Adrenal gland (tissue), 12 donors: ENCODE data around the gene XYLT1. TPM values are rescaled to one million over a fixed set of nuclear protein-coding genes. Genes with fewer than 3 reads are reported as not detected.

ENCODE experiments used
- DNase-seq, 7 donors: peaks; one replicate each; pipeline ENCODE4 v3.0.0-alpha.2; 2019 to 2020
- H3K27ac ChIP-seq, 5 donors: fragments of 200-600 bp; sonication (generic) in 4 of 5; 1 replicate in 3 of 5; 2 replicates in 2 of 5; pipeline versions ENCODE4 v1.5.1 to v1.8.0; 2016 to 2020; ENCODE audit warnings: mild to moderate bottlenecking in 1 of 5
- H3K27me3 ChIP-seq: fragments of 200-600 bp; 2 replicates; pipeline ENCODE4 v1.8.0; 2021
- H3K36me3 ChIP-seq, 2 donors: fragments of 200-600 bp; replicated peaks in 1 of 2; 1 replicate in 1 of 2; 2 replicates in 1 of 2; pipeline versions ENCODE4 v1.5.1 to v1.8.0; 2018 to 2022
- H3K4me1 ChIP-seq, 2 donors: fragments of 200-600 bp; replicated peaks in 1 of 2; 1 replicate in 1 of 2; 2 replicates in 1 of 2; pipeline versions ENCODE4 v1.5.1 to v1.8.0; 2018 to 2021
- H3K4me3 ChIP-seq, 4 donors: fragments of 200-600 bp; sonication (generic) in 3 of 4; one replicate each; pipeline ENCODE4 v1.5.1; 2016 to 2018
- H3K9me3 ChIP-seq, 3 donors: fragments of 200-600 bp; sonication (generic) in 1 of 3; replicated peaks in 1 of 3; 1 replicate in 2 of 3; 2 replicates in 1 of 3; pipeline versions ENCODE4 v1.5.1 to v1.8.0; 2016 to 2021
- CTCF ChIP-seq, 6 experiments: fragments of 450-650 bp in 4 of 6; fragments of 200-600 bp in 2 of 6; sonication (generic) in 1 of 6; IDR thresholded peaks; 1 replicate in 5 of 6; 2 replicates in 1 of 6; pipeline versions ENCODE4 v1.5.1 to v1.8.0; 2016 to 2021; ENCODE audit warnings: antibody characterized with exemption in 6 of 6, mild to moderate bottlenecking in 2 of 6, moderate library complexity in 1 of 6
- POLR2A ChIP-seq, 2 donors: fragments of 450-650 bp; IDR thresholded peaks; one replicate each; pipeline ENCODE4 v1.6.1; 2017; ENCODE audit warnings: antibody characterized with exemption in 2 of 2, mild to moderate bottlenecking in 2 of 2, moderate library complexity in 1 of 2
- WGBS, 4 donors: extraction: QIAGEN DNeasy Blood & Tissue Kit in 2 of 4; methylation state at CpG; one replicate each; pipeline versions ENCODE4 v1.1.5 to v1.1.7; 2013 to 2017; 5-methylcytosine and 5-hydroxymethylcytosine counted together
- intact Hi-C, 2 donors: fragments of 100-400 bp; cut with DNase I; formaldehyde crosslinking; loops; one replicate each; pipeline versions ENCODE4 v1.14.1 to v1.15.0; 2022 to 2023
- polyA plus RNA-seq, 3 donors: library from polyadenylated mRNA; stranded (reverse); fragments of 200-250 nt in 2 of 3; fragments of 350-450 nt in 1 of 3; fragmentation: Illumina TruSeq in 1 of 3; extraction: RNeasy Lipid Tissue Mini Kit (QIAGEN cat#74804) in 1 of 3; gene quantifications; one replicate each; pipeline ENCODE4 v1.2.3, GENCODE V29; 2013 to 2014
- total RNA-seq, 9 donors: library from RNA; depleted of rRNA in 4 of 9; stranded (reverse); fragments of >200 nt in 4 of 9; fragments of 120-200 nt in 1 of 9; fragmentation: NEBNext Ultra II Directional in 1 of 9; extraction: Animal tissue kit (Norgen Biotek cat#: 25700) in 1 of 9; gene quantifications; one replicate each; pipeline versions ENCODE4 v1.1.0 to v1.2.4, GENCODE V29; 2013 to 2023
- donor health status: healthy with polysubstance abuse.
- donor health status: Bipolar disorder and iron deficiency.
- donor health status: DM: yes; HTN: yes; CAD: no.
- donor health status: DM: no; HTN: no; CAD: no.
- donor health status: DM: no; HTN: no; CAD: no.
- donor health status: DM: yes; HTN: yes; CAD: no.

Gene XYLT1
- total and polyA plus RNA-seq, 12 donors, result 1.3 to 67.6 (median 16.8) TPM

DNA sequence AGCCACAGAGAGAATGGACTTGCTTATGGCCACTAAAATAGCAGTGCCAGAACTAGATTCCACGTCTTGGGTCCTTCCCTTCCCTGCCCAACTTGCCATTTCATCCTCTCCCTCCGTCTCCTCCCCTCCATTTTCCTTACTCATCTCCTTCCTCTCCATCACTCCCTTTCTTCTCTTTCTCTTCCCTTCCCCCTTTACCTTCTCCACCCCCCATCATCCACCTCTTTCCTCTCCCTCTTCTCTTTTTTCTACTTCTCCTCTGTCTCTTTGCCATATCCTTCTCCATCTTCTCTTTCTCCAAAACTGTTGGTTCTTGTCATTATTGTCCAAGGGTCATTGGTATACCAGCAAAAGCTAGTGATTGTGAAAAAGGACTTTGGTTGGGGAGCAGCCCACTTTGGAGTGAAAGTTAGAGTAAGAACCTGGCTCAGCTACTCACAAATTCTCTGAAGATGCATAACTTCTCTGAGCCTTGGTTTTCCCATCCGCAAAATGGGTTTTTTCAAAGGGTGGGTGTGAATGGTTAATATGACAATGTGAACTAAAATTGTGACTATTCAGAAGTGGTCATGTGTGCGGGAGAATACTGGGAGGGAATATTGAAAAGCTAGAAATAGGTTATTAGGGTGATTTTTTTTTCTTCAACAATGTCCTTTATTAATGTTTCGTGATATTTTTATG lies 393.8 kb downstream of the XYLT1 start:
- H3K9me3 ChIP-seq, result no peaks in the 10 kb centered on the region
- WGBS, 4 donors, result 88 to 91% (median 90%) methylated on average over 5 of the region's 5 CpGs
- H3K36me3 ChIP-seq, result no peaks in the 10 kb centered on the region
- intact Hi-C loops, result no loop called here
- no peak overlapping the region for H3K4me3 ChIP-seq
- no peaks in the 10 kb centered on the region for H3K27me3 ChIP-seq
- TF ChIP-seq POLR2A (IDR thresholded peaks at IDR 0.05) (no peak), CTCF (IDR thresholded peaks at IDR 0.05) (no peak)
- DNase-seq, result no peak
- no peaks in the 10 kb centered on the region for H3K4me1 ChIP-seq
- H3K27ac ChIP-seq, result no peak overlapping the region

DNA sequence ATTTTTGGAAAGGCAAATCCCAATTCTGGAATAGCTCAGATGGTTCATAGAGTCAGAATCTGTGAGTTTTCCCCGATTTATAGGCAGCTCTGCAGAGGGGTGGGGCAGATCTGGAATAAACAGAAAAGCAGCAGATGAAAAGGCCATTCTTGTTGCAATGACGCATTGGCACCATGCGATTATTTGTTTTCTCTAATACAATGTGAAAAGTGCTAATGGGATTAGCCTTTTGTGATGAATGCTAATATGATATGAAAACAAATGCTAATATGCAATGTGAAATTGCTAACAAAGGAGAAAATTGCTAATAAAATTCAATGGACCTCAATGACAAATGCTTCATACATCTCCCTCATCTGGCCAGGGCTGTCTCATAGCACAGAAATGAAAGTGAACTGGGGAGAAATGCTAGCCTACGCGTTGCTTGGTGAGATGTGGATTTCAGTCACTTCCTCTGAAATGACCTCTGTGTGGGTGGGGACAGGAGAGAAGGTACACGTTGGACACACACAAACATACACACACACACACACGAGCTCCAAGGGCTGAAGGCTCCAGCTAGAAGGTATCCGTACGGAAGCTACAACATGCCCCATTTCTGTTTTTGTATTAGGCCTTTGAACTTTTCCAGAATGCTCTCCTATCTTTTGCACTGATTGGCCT lies 394.5 kb downstream of the XYLT1 start:
- no peak overlapping the region for H3K27ac ChIP-seq
- TF ChIP-seq POLR2A (IDR thresholded peaks at IDR 0.05) (no peak), CTCF (IDR thresholded peaks at IDR 0.05) (no peak)
- no peaks in the 10 kb centered on the region for H3K4me1 ChIP-seq
- no peaks in the 10 kb centered on the region for H3K36me3 ChIP-seq
- WGBS, 4 donors, result 79 to 87% (median 85%) methylated on average over 9 of the region's 9 CpGs
- no peaks in the 10 kb centered on the region for H3K27me3 ChIP-seq
- no peak for DNase-seq
- H3K9me3 ChIP-seq, result no peaks in the 10 kb centered on the region
- intact Hi-C loops, result no loop called here
- H3K4me3 ChIP-seq, result no peak overlapping the region

DNA sequence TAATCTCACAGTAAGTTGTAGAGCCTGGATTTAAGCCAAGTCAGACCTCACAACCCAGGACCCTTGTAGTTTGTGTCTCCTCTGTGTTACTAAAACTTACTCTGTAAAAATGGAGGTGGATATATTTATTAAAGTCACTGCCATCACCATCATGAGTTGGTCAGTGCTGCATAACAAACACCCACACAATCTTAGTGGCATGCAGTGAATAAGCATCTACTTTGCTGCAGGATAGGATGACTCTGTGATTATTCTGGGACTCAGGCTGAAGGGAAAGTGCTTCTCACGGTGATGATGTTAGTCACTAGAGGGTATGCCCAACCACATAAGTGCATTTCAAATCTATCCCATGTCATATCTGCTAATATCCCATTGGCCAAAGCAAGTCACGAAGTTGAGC lies 398.7 kb downstream of the XYLT1 start:
- whole genome bisulfite sequencing, 4 donors, result 74 to 89% (median 79%) methylated on average over 2 of the region's 2 CpGs
- Histone ChIP-seq H3K36me3 (no peaks in the 10 kb centered on the region), H3K9me3 (no peaks in the 10 kb centered on the region), H3K27ac (no peak overlapping the region), H3K4me1 (no peaks in the 10 kb centered on the region), H3K4me3 (no peak overlapping the region), H3K27me3 (no peaks in the 10 kb centered on the region)
- DNase-seq, result no peak
- intact Hi-C loops, result no loop called here
- TF ChIP-seq POLR2A (IDR thresholded peaks at IDR 0.05) (no peak), CTCF (IDR thresholded peaks at IDR 0.05) (no peak)

DNA sequence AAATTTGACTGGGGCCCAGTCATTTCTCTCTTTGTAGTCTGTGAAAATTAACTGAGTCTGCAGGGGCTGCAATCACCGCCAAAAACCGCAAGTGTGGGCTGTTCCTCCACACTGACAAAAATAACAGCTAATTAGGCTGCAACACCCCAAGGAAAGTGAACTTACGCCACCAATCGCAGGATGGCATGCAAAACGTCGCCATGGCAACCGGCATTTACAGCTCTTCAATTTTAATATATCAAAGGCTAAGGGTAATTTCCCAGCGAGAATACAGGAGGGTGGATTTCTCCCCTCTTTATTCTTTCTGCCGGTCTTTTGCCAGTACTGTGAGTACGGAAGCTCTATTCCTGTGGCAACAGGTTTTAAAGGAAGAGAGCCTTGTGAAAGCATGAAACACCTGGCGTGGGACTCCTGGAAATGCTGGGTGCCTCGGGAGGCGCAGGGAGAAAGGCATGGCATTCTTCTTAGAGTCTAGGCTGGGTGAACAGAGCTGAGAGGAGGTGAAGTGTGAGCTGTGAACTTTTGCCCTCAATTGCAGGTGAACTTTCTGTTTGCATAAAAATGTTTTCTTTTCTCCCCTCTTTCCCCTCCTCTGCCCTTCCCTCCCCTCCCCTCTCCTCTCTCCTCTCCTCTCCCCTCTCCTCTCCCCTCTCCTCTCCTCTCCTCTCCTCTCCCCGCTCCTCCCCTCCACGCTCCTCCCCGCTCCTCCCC lies 399.7 kb downstream of the XYLT1 start:
- Histone ChIP-seq H3K4me3 (no peak overlapping the region), H3K9me3 (no peaks in the 10 kb centered on the region), H3K27ac (no peak overlapping the region), H3K27me3 (no peaks in the 10 kb centered on the region), H3K4me1 (no peaks in the 10 kb centered on the region), H3K36me3 (no peaks in the 10 kb centered on the region)
- WGBS, 4 donors, result 53 to 60% (median 58%) methylated on average over 13 to 16 of the region's 16 CpGs
- intact Hi-C loops, result no loop called here
- TF ChIP-seq CTCF (IDR thresholded peaks at IDR 0.05) (no peak), POLR2A (IDR thresholded peaks at IDR 0.05) (no peak)
- peak in 3 of 7 donors; percentile 24 to 60 (median 40) for DNase-seq
